Bronchial epithelial cell (primary cell): ENCODE data around the gene IGSF8. TPM values are rescaled to one million over a fixed set of nuclear protein-coding genes. Genes with fewer than 3 reads are reported as not detected.

Experiments
- DNase-seq: peaks from one replicate; pipeline ENCODE4 v3.0.0-alpha.2; 2010; ENCODE audit warnings: low read depth
- FAIRE-seq: peaks from 2 replicates; lab custom pipeline; 2011; peaks lifted over from hg19 to GRCh38; lab: Jason Lieb, UNC
- H3K27me3 ChIP-seq: 2 replicates; pipeline ENCODE4 v1.5.1; 2011; ENCODE audit warnings: low read length; ENCODE audit not compliant: control insufficient read depth, insufficient read depth
- H3K36me3 ChIP-seq: 2 replicates; pipeline ENCODE4 v1.5.1; 2011; ENCODE audit warnings: low read length; ENCODE audit not compliant: control insufficient read depth, insufficient read depth
- H3K4me3 ChIP-seq: 2 replicates; pipeline ENCODE4 v1.5.1; 2011; ENCODE audit warnings: mild to moderate bottlenecking, low read depth, low read length, control low read depth
- total RNA-seq: library from RNA; depleted of rRNA; stranded (reverse); fragments of >200 nt; gene quantifications from 2 replicates; pipeline ENCODE4 v1.2.1, GENCODE V29; 2014
- TF ChIP-seq, protein P1 (sequence below): IDR thresholded peaks from 2 replicates; pipeline ENCODE4 v1.5.1; 2011; ENCODE audit warnings: mild to moderate bottlenecking, moderate library complexity, low read length, control low read depth, inconsistent platforms; ENCODE audit not compliant: insufficient read depth, severe bottlenecking

IGSF8 gene
- total RNA-seq, 1 donor from 2014 or later = 42.6 TPM

GRCh38 chr1:160137216-160137862 lies 38.9 kb upstream of the IGSF8 start:
- FAIRE-seq (no peak), DNase-seq (no peak)
- Histone ChIP-seq H3K36me3 (no peaks in the 10 kb centered on the region), H3K4me3 (no peak overlapping the region), H3K27me3 (peaks cover 9% of the 10 kb centered on the region)
- TF ChIP-seq, protein P1, sequence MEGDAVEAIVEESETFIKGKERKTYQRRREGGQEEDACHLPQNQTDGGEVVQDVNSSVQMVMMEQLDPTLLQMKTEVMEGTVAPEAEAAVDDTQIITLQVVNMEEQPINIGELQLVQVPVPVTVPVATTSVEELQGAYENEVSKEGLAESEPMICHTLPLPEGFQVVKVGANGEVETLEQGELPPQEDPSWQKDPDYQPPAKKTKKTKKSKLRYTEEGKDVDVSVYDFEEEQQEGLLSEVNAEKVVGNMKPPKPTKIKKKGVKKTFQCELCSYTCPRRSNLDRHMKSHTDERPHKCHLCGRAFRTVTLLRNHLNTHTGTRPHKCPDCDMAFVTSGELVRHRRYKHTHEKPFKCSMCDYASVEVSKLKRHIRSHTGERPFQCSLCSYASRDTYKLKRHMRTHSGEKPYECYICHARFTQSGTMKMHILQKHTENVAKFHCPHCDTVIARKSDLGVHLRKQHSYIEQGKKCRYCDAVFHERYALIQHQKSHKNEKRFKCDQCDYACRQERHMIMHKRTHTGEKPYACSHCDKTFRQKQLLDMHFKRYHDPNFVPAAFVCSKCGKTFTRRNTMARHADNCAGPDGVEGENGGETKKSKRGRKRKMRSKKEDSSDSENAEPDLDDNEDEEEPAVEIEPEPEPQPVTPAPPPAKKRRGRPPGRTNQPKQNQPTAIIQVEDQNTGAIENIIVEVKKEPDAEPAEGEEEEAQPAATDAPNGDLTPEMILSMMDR = no peak

GRCh38 chr1:160136926-160137200 lies 38.4 kb upstream of the IGSF8 start:
- Histone ChIP-seq H3K4me3 (no peak overlapping the region), H3K27me3 (peaks cover 9% of the 10 kb centered on the region), H3K36me3 (no peaks in the 10 kb centered on the region)
- no peak for DNase-seq
- no peak for FAIRE-seq
- TF ChIP-seq, protein P1 = no peak

DNA sequence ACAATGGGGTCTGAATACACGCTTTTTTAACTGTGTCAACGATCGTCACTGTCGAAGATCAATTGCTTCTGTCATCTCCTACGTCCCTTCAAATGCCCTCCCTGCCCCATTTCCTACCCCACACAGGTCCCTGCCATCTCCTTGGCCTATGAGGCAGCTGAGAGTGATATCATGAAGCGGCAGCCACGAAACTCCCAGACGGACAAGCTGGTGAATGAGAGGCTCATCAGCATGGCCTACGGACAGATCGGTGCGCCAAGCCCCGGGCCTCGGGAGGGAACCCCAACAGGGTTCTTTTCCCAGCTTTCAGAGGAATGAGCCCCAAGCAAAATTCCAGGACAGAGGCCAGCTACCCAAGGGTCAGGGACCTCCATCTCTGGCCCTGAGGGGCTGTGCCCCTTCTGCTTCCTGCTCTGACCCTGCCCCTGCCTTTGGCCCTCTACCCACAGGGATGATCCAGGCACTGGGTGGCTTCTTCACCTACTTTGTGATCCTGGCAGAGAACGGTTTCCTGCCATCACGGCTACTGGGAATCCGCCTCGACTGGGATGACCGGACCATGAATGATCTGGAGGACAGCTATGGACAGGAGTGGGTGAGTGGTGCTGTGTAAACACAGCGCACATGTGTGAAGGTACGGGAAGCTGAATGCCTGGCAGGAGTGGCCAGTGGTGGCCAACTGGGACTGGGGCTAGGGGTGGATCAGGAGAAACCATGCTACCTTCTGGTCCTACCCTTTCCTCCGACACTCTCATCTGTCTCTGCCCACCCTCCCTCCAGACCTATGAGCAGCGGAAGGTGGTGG lies 37.9 kb upstream of the IGSF8 start:
- H3K27me3 ChIP-seq = peaks cover 6% of the 10 kb centered on the region
- DNase-seq (no peak), FAIRE-seq (no peak)
- TF ChIP-seq, protein P1 = no peak
- H3K4me3 ChIP-seq = no peak overlapping the region
- no peaks in the 10 kb centered on the region for H3K36me3 ChIP-seq

- TF ChIP-seq, protein P1 = no peak
- Histone ChIP-seq H3K36me3 (no peaks in the 10 kb centered on the region), H3K27me3 (peaks cover 6% of the 10 kb centered on the region), H3K4me3 (no peak overlapping the region)
- DNase-seq (no peak), FAIRE-seq (no peak)
Measured at GRCh38 chr1:160134791-160135572, 36.6 kb upstream of the IGSF8 start.

DNA sequence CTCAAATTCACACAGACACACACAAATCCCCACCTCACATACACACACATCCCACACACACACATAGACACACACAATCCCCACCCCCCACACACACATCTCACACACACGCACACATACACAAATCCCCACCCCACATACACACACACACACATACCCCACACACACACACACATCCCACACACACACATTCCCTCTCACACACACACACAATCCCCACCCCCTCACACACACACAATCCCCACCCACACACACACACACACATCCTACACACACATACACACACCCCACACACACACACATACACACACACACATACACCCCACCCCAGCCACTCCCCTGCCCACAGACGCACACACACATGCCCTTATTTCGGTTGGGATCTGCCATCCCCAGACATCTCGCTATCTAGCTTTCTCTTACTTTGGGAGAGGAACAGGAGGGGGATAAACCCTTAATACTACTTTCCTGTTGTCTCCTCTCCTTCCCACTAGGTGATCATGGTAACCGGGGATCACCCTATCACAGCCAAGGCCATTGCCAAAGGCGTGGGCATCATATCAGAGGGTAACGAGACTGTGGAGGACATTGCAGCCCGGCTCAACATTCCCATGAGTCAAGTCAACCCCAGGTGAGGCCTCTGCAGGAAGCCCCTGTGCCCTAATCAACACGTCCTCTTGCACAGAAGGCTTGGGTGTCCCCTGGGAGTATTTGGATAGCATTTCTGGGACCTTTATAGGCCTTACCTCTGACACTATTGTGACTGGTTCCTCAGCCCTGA lies 35.8 kb upstream of the IGSF8 start:
- no peaks in the 10 kb centered on the region for H3K36me3 ChIP-seq
- TF ChIP-seq, protein P1 = no peak
- FAIRE-seq = peak; percentile 90
- no peak overlapping the region for H3K4me3 ChIP-seq
- no peak for DNase-seq
- peaks cover 4% of the 10 kb centered on the region for H3K27me3 ChIP-seq
